Activated naive CD8-positive, alpha-beta T cell treated with anti-CD3 and anti-CD28 coated beads, Interleukin-2, amount 50 U/mL, for 16 hours (primary cell): ENCODE measurements around the gene LNPEP.
"Not testable (repeated sequence)": the region's sequence is repeated elsewhere in the genome, so short reads cannot be mapped to it uniquely, and the experiment has no call there.

Experiments used
- DNase-seq: peaks from one replicate; pipeline ENCODE4 v3.0.0-alpha.2; 2020; ENCODE audit warnings: low read depth, low spot score

LNPEP gene

GRCh38 chr5:97062046-97062445 lies 126.2 kb downstream of the LNPEP start:
- no peak for DNase-seq

- DNase-seq = no peak
Measured at GRCh38 chr5:97063251-97063650, 127.4 kb downstream of the LNPEP start.

- DNase-seq = no peak
Measured at GRCh38 chr5:97065475-97065874, 129.6 kb downstream of the LNPEP start.

DNA sequence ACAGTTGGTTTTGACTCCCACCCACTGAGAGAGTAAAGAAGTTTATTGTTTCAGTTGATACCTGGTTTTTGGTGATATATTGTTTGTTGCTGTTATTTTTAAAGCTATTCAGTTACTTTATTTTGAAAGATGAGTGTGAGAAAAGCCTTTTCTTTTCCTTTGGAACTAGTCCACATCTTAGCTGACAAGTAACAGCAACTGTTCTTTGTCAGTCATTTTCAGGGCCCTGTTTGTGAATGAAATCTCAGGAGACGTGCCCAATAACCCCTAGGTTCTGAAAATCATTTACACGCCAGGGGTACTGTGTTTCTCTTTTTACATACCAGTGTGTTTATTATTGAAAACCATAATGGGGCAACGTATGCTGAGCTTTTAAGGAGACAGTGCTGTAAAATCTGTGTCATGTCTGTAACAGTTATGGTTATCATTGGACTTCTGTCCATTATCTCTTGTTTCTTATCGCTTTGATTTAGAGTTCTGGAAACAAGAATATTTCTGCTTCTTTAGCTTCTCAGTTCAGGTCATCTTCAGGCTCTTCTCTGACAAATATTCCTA lies 131.5 kb downstream of the LNPEP start:
- no peak for DNase-seq

DNA sequence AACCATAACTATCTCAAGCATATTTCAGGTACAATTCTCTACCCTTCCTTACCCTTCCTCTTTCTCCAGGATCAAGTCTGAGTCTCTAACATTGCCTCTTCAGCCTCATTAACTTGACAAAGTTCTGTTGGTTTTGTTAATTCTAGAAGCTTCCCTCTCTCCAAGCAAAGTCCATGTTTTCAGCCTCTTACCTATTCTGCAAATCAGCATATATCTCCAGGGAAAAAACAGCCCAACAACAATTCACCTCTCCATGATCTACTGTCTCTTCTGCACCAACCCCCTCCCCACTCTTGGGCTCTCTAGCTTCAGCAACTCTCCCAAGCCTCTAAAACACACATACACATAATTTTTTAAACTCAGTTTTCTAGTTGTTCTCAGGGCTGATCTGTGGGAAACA lies 134.4 kb downstream of the LNPEP start:
- no peak for DNase-seq

DNA sequence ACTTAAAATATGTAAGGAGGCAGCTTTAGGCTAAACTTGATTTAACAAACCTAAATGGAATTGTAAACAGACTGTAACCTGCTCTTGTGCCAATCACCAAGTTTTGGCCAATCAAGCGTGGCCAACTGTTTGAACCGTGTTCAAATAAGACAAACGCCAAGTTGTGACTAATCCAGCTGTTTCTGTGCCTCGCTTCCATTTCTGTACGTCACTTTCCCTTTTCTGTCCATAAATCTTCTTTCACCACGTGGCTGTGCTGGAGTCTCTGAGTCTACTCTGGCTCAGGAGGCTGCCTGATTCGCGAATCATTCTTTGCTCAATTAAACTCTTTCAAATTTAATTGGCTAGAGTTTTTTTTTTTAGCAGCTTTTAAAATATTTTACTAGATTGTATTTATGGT lies 135.2 kb downstream of the LNPEP start:
- no peak for DNase-seq

DNA sequence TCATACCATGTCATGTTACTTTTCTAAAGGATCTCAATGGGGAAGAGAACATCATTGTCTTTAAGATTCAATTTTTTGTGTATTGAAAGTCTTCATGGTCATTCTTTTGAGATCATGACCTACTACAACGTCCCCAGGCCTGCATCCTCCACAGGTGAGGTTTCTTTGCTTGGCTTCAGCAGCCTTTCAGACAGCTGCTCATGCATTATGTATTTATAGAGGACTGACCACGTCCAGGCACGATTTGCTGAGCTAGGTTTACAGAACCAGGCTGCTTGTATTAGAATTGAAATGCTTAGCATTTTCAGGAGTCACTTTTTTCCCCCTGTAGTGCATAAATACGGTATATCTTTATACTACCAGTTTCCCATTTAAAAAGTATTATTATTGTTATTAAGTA lies 136.1 kb downstream of the LNPEP start:
- no peak for DNase-seq

GRCh38 chr5:97072696-97073095 lies 136.8 kb downstream of the LNPEP start:
- DNase-seq = no peak

GRCh38 chr5:97073420-97073819 lies 137.5 kb downstream of the LNPEP start:
- DNase-seq = no peak

DNA sequence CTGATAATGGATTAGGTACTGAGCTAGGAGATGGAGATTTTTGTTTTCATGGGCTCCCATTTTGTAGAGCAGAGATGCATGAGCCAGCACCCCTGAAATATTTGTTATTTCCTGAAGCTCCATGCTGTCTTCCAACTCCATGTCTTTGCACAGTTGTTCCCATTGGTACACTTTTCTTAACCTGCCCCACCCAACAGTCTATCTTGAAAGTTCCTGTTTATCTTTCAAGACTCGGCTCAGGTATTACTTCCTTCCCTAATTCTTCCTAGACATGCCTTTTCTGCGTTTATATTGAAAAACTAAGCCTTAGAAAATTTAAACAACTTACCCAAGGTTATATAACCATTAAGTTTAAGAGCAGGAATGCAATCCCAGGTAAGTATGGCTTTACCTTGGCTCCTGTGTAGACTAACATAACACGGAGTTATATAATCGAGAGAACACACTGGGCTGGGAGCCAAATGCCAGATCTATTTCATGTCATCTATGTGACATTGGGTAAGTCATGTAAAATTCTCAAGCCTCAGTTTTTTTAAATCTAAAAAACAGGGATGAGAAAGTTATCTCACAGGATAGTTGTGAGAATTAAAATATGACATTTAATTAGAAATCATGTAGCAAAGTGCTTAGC lies 139.1 kb downstream of the LNPEP start:
- DNase-seq = no peak

- no peak for DNase-seq
Measured at GRCh38 chr5:97075649-97076048, 139.8 kb downstream of the LNPEP start.

DNA sequence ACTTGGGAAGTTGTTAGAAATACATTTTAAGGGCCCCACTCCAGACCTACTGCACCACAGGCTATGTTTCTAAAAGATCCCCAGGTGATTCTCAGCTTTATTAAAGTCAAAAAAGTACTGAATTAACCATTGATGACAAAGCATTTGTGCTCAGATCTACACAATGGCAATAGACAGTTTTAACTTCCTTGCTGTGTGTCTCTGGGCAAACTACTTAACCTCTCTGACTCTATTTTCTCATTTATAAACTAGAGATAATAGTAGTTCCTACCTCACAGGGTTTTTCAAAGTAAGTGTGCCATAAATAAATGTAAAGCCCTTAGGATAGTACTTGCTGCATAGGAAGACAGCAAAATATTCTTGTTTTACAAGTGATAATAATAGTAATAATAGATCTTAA lies 140.2 kb downstream of the LNPEP start:
- DNase-seq = no peak

DNA sequence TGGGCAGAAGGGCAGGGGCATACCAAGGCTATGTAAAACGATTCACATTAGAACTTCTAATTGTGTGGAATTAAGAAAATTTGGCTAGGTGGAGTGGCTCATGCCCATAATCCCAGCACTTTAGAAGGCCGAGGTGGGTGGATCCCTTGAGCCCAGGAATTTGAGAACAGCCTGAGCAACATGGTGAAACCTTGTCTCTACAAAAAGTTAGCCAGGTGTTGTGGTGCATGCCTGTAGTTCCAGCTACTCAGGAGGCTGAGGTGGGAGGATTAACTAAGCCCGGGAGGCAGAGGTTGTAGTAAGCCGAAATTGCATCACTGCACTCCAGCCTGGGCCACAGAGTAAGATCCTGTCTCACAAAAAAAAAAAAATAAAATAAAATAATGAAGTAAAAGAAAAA lies 141.4 kb downstream of the LNPEP start:
- no peak for DNase-seq

DNA sequence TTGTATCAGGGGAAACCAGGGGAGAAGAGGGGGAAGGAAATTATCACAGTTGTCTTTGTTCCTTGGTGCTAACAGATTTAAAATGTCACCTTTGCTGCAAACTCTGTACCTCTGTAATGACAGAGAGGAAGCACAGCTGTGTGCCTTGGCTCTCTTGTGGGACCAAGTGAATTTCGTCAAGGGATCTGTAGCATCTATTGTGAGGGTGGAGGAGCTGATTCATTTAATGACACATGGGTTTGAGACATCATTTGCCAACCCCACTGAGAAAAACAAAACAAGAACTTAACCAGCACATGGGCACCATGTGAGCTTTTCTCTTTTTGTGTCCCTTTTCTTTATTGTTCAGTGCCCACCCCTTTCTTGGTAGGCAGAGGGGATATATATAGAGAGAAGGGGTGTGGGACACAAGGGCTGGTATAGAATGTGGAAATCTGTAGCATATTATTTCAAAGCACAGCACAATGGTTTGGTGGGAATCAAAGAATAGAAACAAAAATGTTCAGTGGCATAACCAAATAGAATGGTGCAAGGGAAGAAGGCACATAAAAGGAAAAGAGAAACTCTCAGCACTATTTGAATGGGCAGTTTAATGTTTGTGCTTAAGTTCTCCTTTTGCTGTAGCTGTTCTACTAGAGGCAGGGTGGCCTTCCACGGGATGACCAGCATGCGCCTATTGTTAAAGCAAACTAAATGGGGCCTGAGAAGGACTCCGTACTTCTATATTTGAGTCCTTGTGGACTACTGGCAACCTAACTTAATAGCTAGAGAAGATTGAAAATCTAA lies 143.3 kb downstream of the LNPEP start:
- no peak for DNase-seq

- DNase-seq = not testable (repeated sequence)
Measured at GRCh38 chr5:97084782-97085458, 149.0 kb downstream of the LNPEP start.

DNA sequence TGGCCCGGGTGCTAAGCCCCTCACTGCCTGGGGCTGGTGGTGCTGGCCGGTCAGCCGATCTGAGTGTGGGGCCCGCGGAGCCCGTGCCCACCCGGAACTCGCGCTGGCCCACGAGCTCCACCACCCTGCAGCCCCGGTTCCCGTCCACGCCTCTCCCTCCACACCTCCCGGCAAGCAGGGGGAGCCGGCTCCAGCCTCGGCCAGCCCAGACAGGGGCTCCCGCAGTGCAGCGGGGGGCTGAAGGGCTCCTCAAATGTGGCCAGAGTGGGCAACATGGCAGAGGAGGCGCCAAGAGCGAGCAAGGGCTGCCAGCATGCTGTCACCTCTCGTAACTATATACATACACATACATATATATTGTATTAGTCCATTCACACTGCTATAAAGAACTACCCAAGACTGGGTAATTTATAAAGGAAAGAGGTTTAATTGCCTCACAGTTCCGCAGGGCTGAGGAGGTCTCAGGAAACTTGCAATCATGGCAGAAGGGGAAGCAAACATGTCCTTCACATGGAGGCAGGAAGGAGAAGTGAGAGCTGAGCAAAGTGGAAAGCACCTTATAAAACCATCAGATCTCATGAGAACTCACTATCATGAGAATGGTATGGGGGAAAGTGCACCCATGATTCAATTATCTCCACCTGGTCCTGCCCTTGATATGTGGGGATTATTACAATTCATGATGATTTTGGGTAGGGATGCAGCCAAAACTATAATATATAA lies 149.7 kb downstream of the LNPEP start:
- DNase-seq = no peak
